Fibroblast of lung (primary cell): ENCODE results near the gene DOCK4. TPM values are rescaled to one million over a fixed set of nuclear protein-coding genes. Genes with fewer than 3 reads are reported as not detected.

Source experiments
- DNase-seq, 2 donors: peaks; one replicate each; pipeline versions ENCODE4 v3.0.0 to v3.0.0-alpha.2; 2010; ENCODE audit warnings: low read depth in 2 of 2
- H2AFZ ChIP-seq: 2 replicates; pipeline ENCODE4 v1.5.1; 2012; ENCODE audit warnings: low read length, control low read depth, inconsistent platforms
- H3K27ac ChIP-seq: 2 replicates; pipeline ENCODE4 v1.5.1; 2011; ENCODE audit warnings: low read length, control low read depth; ENCODE audit not compliant: insufficient read depth
- H3K27me3 ChIP-seq: 2 replicates; pipeline ENCODE4 v1.5.1; 2011; ENCODE audit warnings: mild to moderate bottlenecking, low read length; ENCODE audit not compliant: control insufficient read depth, insufficient read depth
- H3K36me3 ChIP-seq: 2 replicates; pipeline ENCODE4 v1.5.1; 2011; ENCODE audit warnings: low read length; ENCODE audit not compliant: control insufficient read depth, insufficient read depth
- H3K4me1 ChIP-seq: 2 replicates; pipeline ENCODE4 v1.5.1; 2011; ENCODE audit warnings: low read length; ENCODE audit not compliant: control insufficient read depth, insufficient read depth; ENCODE audit errors: extremely low read depth
- H3K4me2 ChIP-seq: 2 replicates; pipeline ENCODE4 v1.5.1; 2011; ENCODE audit warnings: low read length, control low read depth; ENCODE audit not compliant: insufficient read depth; ENCODE audit errors: extremely low read depth
- H3K4me3 ChIP-seq, 4 experiments: fragments of 200-600 bp in 1 of 4; sonication (generic) in 1 of 4; replicated peaks in 1 of 4; 2 replicates each; pipeline ENCODE4 v1.5.1; 2011 to 2016; ENCODE audit warnings: low read length in 4 of 4, low read depth in 3 of 4, mild to moderate bottlenecking in 3 of 4, control low read depth in 2 of 4, inconsistent platforms in 1 of 4, mixed read lengths in 1 of 4; ENCODE audit not compliant: insufficient read depth in 1 of 4; ENCODE audit errors: control extremely low read depth in 1 of 4
- H3K79me2 ChIP-seq: 2 replicates; pipeline ENCODE4 v1.5.1; 2012; ENCODE audit warnings: mild to moderate bottlenecking, low read length, inconsistent platforms; ENCODE audit not compliant: control insufficient read depth, insufficient read depth
- H3K9ac ChIP-seq: 2 replicates; pipeline ENCODE4 v1.5.1; 2011; ENCODE audit warnings: mild to moderate bottlenecking, low read length, control low read depth; ENCODE audit not compliant: insufficient read depth
- H3K9me3 ChIP-seq: 2 replicates; pipeline ENCODE4 v1.5.1; 2012; ENCODE audit warnings: low read depth, low read length; ENCODE audit not compliant: control insufficient read depth, insufficient read depth
- H4K20me1 ChIP-seq: 2 replicates; pipeline ENCODE4 v1.5.1; 2011; ENCODE audit warnings: low read length; ENCODE audit not compliant: control insufficient read depth, insufficient read depth; ENCODE audit errors: extremely low read depth
- EZH2 ChIP-seq: IDR thresholded peaks from 2 replicates; pipeline ENCODE4 v1.5.1; 2012; ENCODE audit warnings: low read length, control low read depth, mild to moderate bottlenecking; ENCODE audit errors: missing control alignments
- polyA plus RNA-seq, 2 donors: library from polyadenylated mRNA; depleted of rRNA in 1 of 2; stranded (reverse) in 1 of 2; unstranded in 1 of 2; fragments of >200 nt; gene quantifications; 2 replicates each; pipeline ENCODE4 v1.2.1, GENCODE V29; 2011 to 2012; ENCODE audit warnings: missing spikeins in 1 of 2
- total RNA-seq: library from RNA; depleted of rRNA; stranded (reverse); fragments of >200 nt; gene quantifications from 2 replicates; pipeline ENCODE4 v1.2.1, GENCODE V29; 2014
- TF ChIP-seq, protein P1 (sequence below), 2 donors: IDR thresholded peaks in 1 of 2; conservative IDR thresholded peaks in 1 of 2; 1 replicate in 1 of 2; 2 replicates in 1 of 2; pipeline ENCODE4 v1.5.1; 2011 to 2012; ENCODE audit warnings: low read length in 2 of 2, control low read depth in 1 of 2, inconsistent platforms in 1 of 2, low read depth in 1 of 2, mild to moderate bottlenecking in 1 of 2

DOCK4 gene
- total and polyA plus RNA-seq, 2 donors (not counting 1 experiment from before 2014, with no cell fraction given): 20.8 to 39.3 TPM

DNA sequence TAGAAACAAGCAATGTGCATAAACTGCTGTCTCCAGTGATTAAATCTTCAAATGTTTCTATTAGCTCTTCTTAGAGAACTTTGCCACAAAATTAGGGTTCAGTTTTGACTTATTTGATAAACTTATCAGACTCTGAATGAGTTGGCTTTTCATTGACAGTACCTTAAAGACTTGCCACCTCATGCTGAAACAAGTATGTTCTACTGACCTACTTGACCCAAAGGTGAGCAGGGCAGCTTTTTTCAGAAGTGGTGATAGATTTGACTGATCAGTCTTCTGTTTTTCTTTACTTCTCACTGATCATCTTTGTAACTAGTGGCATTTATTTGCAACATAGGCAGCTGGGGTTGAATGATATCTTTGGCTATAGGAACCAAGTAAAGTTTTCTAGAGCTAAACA, 8.1 kb upstream of the DOCK4 start:
- H3K9ac ChIP-seq: no peak overlapping the region
- H3K27ac ChIP-seq: no peak overlapping the region
- H3K4me1 ChIP-seq: peaks cover 2% of the 10 kb centered on the region
- H3K4me3 ChIP-seq: no peak overlapping the region
- no peak overlapping the region for H3K4me2 ChIP-seq
- DNase-seq: no peak
- H4K20me1 ChIP-seq: no peaks in the 10 kb centered on the region
- no peaks in the 10 kb centered on the region for H3K27me3 ChIP-seq
- H3K36me3 ChIP-seq: no peaks in the 10 kb centered on the region
- no peak overlapping the region for H2AFZ ChIP-seq
- no peaks in the 10 kb centered on the region for H3K9me3 ChIP-seq
- H3K79me2 ChIP-seq: peaks cover under 1% of the 10 kb centered on the region
- no peak for TF ChIP-seq EZH2
- TF ChIP-seq, protein P1, sequence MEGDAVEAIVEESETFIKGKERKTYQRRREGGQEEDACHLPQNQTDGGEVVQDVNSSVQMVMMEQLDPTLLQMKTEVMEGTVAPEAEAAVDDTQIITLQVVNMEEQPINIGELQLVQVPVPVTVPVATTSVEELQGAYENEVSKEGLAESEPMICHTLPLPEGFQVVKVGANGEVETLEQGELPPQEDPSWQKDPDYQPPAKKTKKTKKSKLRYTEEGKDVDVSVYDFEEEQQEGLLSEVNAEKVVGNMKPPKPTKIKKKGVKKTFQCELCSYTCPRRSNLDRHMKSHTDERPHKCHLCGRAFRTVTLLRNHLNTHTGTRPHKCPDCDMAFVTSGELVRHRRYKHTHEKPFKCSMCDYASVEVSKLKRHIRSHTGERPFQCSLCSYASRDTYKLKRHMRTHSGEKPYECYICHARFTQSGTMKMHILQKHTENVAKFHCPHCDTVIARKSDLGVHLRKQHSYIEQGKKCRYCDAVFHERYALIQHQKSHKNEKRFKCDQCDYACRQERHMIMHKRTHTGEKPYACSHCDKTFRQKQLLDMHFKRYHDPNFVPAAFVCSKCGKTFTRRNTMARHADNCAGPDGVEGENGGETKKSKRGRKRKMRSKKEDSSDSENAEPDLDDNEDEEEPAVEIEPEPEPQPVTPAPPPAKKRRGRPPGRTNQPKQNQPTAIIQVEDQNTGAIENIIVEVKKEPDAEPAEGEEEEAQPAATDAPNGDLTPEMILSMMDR (conservative IDR thresholded peaks at IDR 0.05 in 1 of 2, IDR thresholded peaks at IDR 0.05 in 1 of 2; ENCODE audit: low read depth in 1 of 2, low read length in 2 of 2): no peak

DNA sequence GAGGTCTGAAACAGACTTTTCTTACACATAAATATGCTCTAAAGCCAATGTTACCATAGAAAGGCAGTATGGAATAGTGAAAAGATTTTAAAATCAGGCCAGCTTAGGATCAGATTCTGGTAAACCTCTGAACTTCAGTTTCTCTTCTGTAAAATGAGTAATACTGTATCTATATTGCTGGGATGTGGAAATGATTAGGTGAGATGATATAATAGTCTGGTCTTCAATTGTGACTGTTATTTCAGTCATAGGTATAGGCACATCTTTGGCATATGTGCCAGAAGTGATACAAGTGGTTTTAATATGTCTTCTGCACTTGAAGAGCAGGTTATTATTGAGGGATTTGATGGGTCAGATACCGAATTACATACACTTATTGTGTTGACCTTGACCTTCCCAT, 7.5 kb upstream of the DOCK4 start:
- Histone ChIP-seq H3K79me2 (peaks cover 3% of the 10 kb centered on the region), H3K27ac (no peak overlapping the region), H3K9me3 (no peaks in the 10 kb centered on the region), H3K27me3 (no peaks in the 10 kb centered on the region), H3K9ac (no peak overlapping the region), H3K36me3 (no peaks in the 10 kb centered on the region), H3K4me1 (peaks cover 2% of the 10 kb centered on the region), H3K4me2 (no peak overlapping the region), H3K4me3 (no peak overlapping the region), H4K20me1 (no peaks in the 10 kb centered on the region), H2AFZ (no peak overlapping the region)
- no peak for TF ChIP-seq EZH2
- TF ChIP-seq, protein P1 (conservative IDR thresholded peaks at IDR 0.05 in 1 of 2, IDR thresholded peaks at IDR 0.05 in 1 of 2; ENCODE audit: low read depth in 1 of 2, low read length in 2 of 2): no peak
- no peak for DNase-seq

DNA sequence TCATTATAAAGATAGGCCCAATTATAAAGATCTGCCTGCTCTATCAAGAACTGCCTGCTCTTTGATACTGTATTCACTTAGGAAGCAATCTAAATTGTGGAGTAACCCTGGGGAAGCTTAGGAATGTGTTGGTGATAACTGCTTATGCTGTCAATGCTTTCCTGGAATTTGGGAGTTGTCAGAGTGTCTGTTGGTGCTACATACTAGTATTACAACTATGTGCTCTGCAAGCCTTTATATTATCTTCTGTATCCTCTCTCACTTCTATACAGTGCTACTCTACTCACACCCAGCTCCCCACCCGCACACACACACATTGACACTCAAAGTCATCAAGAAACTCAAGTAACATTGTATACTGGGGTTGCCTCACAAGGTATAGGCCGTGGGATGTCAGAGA, 6.4 kb upstream of the DOCK4 start:
- Histone ChIP-seq H3K79me2 (peaks cover 6% of the 10 kb centered on the region), H3K27ac (no peak overlapping the region), H3K27me3 (no peaks in the 10 kb centered on the region), H2AFZ (no peak overlapping the region), H4K20me1 (no peaks in the 10 kb centered on the region), H3K4me3 (no peak overlapping the region), H3K4me1 (peaks cover 2% of the 10 kb centered on the region), H3K9ac (no peak overlapping the region), H3K4me2 (no peak overlapping the region), H3K9me3 (no peaks in the 10 kb centered on the region), H3K36me3 (no peaks in the 10 kb centered on the region)
- no peak for TF ChIP-seq EZH2
- TF ChIP-seq, protein P1 (conservative IDR thresholded peaks at IDR 0.05 in 1 of 2, IDR thresholded peaks at IDR 0.05 in 1 of 2; ENCODE audit: low read depth in 1 of 2, low read length in 2 of 2): no peak
- peak in 1 of 2 donors; percentile 47 for DNase-seq
